Upper lobe of left lung (tissue), 4 donors: ENCODE measurements around the gene ARPC5.

Source experiments
- CTCF ChIP-seq, 6 experiments: fragments of 450-650 bp in 4 of 6; fragments of 200-600 bp in 2 of 6; sonication (generic) in 2 of 6; IDR thresholded peaks; one replicate each; pipeline ENCODE4 v1.5.1; 2016 to 2019; ENCODE audit warnings: antibody characterized with exemption in 6 of 6
- EP300 ChIP-seq, 4 donors: sonication (generic); formaldehyde crosslinking; IDR thresholded peaks; one replicate each; pipeline ENCODE4 v1.5.1; 2017; ENCODE audit warnings: antibody characterized with exemption in 4 of 4, control low read depth in 2 of 4
- POLR2AphosphoS5 ChIP-seq, 2 donors: sonication (generic); formaldehyde crosslinking; IDR thresholded peaks; one replicate each; pipeline ENCODE4 v1.5.1; 2017; ENCODE audit warnings: antibody characterized with exemption in 2 of 2

- TF ChIP-seq CTCF (IDR thresholded peaks at IDR 0.05) (no peak), POLR2AphosphoS5 (IDR thresholded peaks at IDR 0.05) (no peak), EP300 (IDR thresholded peaks at IDR 0.05) (no peak)
Measured at GRCh38 chr1:183646776-183647175, 11.2 kb upstream of the ARPC5 start.
